T follicular helper cell (primary cell): Measurements from ENCODE around the gene DPM2.

ENCODE experiments used
- DNase-seq: peaks from one replicate; pipeline ENCODE4 v3.0.0-alpha.2; 2020; ENCODE audit warnings: low read depth
- total RNA-seq, 2 experiments: gene quantifications; one replicate each; lab custom pipeline; 2026; lab: John Stamatoyannopoulos, UW

DPM2 gene, protein sequence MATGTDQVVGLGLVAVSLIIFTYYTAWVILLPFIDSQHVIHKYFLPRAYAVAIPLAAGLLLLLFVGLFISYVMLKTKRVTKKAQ
- 34.1 to 56.8 reads per million in 2 experiments for total RNA-seq

- peak; percentile 81 for DNase-seq
Measured at GRCh38 chr9:127937388-127938297, at the start of gene DPM2. Gene DPM2 (minus strand): TSS chr9:127937854. CDS start chr9:127937820, 34 bp downstream.

GRCh38 chr9:127987103-127987614, 49.5 kb upstream of the DPM2 start:
- no peak for DNase-seq

DNA sequence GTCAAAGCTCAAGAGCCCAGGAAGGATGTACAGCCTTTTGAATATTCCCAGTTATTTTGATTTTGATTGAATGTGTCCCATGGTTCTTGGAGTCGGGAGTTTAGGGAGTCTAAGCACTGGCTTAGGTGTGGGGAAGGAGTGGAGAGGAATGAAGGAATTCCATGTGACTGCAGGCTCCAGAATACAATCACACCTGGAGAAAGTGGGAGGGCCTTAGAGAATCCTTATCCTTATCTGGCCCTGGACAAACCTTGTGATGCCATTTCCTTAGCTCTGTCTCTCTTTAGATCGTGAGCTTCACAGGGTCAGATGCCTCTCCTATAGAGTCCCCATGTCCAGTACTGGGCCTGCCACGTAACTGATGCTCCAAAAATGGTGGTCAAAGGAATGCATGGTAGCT, 47.4 kb upstream of the DPM2 start:
- no peak for DNase-seq

GRCh38 chr9:127983847-127984289, 46.2 kb upstream of the DPM2 start:
- no peak for DNase-seq

DNA sequence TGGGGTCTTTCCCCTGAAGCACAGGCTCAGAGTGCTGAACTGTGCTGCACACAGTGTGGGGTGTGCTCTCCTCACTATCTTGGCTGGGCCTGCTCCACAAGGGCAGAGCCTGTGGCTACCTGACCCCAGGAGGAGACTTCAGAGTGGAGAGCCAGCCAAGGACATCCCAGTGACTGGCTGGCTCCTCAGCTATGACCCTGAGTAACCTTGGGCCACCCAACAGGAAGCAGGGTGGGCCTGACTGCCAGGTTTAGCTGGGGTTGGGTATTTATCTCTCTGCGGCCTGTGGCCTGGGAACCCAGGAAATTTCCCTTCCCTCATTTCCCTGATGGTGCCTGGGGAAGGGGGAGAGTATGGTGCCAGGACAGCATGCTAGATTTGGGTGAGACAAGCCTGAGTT, 45.3 kb upstream of the DPM2 start:
- no peak for DNase-seq

DNA sequence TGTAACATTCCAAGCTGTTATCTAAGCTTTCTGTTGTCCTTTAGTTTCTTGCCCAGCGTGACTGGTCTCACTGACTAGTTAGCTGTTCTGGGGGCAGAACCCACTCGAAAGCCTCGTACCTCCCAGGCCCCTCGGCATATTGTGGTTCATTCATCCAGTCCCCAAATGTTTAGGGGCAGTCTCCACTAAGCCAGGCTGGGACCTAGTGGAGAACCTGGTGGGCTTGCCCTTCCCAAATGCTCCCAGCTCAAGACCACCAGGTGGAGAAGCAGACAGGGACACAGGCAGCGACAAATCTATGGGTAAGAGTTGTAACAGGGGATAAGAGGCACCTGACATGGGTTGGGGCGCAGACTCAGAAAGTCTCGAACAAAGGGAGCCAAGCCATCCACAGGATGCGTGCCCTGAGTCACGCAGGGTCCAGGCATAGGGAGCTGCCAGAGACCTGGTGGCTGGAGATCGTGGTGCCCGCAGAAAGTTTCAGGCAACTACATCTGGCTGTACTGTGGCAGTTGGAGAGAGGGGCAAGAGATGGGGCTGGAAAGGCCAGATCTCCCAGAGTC, 44.0 kb upstream of the DPM2 start:
- DNase-seq: no peak

DNA sequence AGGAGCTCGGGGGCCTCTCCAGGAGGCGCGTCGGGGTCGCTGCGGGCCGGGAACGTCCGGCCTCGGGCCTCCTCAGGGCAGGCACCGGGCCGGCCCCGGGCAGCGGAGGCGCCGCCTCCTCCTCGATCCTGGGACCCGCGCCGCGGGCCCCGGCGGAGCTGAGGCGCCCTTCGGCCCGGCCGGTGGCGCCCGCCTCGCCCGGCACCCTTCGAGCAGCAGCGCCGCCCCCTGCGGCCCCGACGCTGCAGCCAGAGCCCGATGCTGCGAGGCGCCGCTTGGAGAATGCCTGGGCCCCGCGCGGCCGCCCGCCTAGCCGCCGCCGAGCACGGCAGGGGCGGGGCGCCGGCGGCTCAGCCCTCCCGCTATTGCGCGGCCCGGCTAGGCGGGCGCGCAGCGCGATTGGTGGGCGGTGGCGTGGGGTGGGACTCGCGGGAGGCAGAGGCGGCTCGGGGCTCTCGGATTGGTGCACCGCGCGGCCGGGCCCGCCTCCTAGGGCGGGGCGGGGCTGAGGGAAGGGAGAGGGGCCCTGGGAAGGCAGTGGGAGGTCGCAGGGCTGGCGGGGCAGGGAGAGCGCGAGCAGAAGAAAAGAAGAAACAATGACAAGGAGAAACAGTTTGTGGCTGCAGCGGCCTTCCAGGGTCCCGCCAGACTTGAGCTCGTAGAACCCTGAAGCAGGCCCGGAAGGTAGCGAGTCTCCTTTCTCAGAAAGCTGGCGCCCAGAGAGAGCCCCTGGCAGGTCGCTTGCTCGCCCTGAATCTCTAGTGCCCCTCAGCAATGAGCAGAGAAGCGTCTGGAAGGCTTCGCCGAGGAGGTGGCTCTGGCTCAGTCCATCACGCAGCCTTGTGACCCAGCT, 43.3 kb upstream of the DPM2 start, which contains the start of gene EEIG1:
Gene EEIG1 (minus strand): TSS at position 284 of the 853 bp plus-strand sequence. CDS start 852 bp downstream, outside the sequence.
- peak; percentile 96 for DNase-seq

GRCh38 chr9:127980060-127980705, 42.5 kb upstream of the DPM2 start:
- no peak for DNase-seq

GRCh38 chr9:127979333-127980059, 41.8 kb upstream of the DPM2 start:
- no peak for DNase-seq

DNA sequence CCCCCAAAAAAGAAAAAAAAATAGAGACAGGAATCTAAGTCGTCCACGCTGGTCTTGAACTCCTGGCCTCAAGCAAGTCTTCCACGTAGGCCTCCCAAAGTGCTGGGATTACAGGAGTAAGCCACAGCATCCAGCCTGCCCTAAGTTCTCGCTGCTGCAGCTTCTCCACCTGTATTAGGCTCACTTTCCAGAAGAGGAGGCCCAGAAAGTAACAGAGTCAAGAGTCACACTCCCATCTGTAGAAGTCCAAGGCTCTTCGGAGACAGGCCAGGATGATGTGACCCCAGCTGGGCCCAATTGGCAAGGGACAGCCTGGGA, 41.3 kb upstream of the DPM2 start:
- DNase-seq: no peak

- no peak for DNase-seq
Measured at GRCh38 chr9:127977884-127978647, 40.4 kb upstream of the DPM2 start.

GRCh38 chr9:127977009-127977883, 39.6 kb upstream of the DPM2 start:
- no peak for DNase-seq

DNA sequence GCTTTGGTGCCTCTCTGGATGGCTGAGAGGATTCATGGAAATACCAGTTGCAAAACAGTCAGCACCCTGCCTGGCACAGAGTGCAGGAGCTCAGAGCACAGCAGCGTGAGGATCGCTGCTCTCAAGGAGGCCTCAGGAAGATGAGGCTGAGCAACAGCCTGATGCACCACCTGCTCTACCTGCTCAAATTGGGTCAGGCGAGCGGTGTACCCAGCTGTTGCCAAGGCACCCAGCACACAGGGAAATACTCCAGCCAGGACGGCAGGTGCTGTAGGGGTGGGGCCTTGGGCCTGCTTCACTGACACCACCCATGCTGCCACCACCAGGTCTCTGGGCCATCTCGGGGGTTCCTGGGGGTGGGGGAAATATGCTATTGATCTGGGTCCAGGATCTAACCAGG, 38.8 kb upstream of the DPM2 start:
- DNase-seq: peak; percentile 49

GRCh38 chr9:127975376-127976315, 38.0 kb upstream of the DPM2 start:
- no peak for DNase-seq

DNA sequence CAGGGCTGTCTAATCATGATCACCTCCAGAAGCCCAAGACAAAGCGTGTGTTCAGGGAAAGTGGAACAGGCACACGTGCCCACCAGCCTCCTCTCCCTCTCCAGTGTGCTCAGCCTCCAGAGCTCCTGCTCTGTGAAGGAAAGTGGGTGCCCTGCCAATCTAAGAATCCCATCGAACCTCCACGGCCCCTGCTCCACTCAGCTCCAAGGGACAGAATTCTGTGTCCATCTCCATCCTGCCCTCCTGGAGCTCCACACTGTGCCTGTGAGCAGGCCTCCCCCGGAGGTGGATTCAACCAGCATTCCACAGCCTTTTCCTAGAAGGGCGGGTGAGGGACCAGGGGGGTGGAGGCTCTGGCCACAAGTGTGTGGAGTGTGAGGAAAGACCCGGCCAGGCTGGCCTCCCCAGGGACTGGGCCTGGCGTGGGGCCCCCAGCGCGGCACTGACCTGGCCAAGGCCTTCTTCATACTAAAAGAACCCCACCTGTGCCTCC, 37.2 kb upstream of the DPM2 start:
- DNase-seq: no peak

DNA sequence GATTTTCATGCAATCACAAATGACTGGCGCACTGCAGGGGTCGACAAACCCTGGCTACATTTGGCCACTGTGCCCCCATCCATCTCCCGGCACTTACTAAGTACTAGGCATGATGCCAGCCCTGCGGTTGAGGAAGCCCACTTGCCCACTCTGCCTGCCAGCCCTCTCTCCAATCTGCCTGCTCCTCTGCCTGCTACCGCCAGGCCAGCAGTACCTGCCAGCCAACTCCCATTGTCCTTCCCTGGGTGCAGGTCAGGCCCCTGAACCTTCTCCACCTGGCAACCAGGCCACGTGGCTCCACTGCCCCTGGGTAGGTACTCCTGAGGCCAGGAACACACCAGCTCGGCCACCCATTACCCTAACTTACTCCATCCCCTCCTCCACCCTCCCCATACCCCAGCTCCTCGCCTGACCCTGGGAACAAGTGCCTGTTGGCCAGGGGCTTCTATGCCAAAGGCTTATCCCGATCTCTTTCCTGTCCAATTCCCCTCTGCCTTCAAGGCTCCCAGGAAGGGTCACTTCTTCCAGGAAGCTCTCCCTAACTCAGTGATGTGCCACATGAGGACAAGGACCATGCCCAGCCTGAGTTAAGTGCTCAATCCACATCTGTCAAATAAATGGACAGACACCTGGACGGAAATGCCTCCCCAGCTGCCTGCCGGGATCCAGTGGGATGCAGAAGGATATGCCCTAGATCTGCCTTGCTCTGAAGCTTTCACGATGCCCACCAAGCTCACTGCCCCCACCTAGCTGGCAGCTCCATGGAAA, 36.5 kb upstream of the DPM2 start:
- DNase-seq: no peak
